Gastroesophageal sphincter (tissue), 4 donors: ENCODE results near the gene RNLS. TPM values are rescaled to one million over a fixed set of nuclear protein-coding genes. Genes with fewer than 3 reads are reported as not detected.

ENCODE experiments used
- ATAC-seq: fragments of 150-250 bp; one replicate; pipeline ENCODE4 v1.9.1; 2016; ENCODE audit warnings: mild to moderate bottlenecking, moderate library complexity
- H3K27ac ChIP-seq, 4 donors: fragments of 200-600 bp; sonication (generic) in 3 of 4; 1 replicate in 3 of 4; 2 replicates in 1 of 4; pipeline ENCODE4 v1.5.1; 2016 to 2019
- H3K27me3 ChIP-seq: fragments of 200-600 bp; sonication (generic); one replicate; pipeline ENCODE4 v1.5.1; 2019
- H3K36me3 ChIP-seq, 2 donors: fragments of 200-600 bp; sonication (generic); one replicate each; pipeline ENCODE4 v1.5.1; 2019; ENCODE audit warnings: control low read depth in 1 of 2
- H3K4me1 ChIP-seq, 3 donors: fragments of 200-600 bp; sonication (generic); 1 replicate in 2 of 3; 2 replicates in 1 of 3; pipeline ENCODE4 v1.5.1; 2016 to 2019; ENCODE audit warnings: control low read depth in 2 of 3
- H3K4me3 ChIP-seq, 2 donors: fragments of 200-600 bp; sonication (generic); one replicate each; pipeline ENCODE4 v1.5.1; 2019; ENCODE audit warnings: mild to moderate bottlenecking in 1 of 2, moderate library complexity in 1 of 2
- H3K9me3 ChIP-seq, 3 donors: fragments of 200-600 bp; sonication (generic); one replicate each; pipeline ENCODE4 v1.5.1; 2017 to 2019; ENCODE audit warnings: control low read depth in 2 of 3
- CTCF ChIP-seq, 4 experiments: fragments of 200-600 bp in 2 of 4; fragments of 450-650 bp in 2 of 4; sonication (generic) in 1 of 4; IDR thresholded peaks; one replicate each; pipeline ENCODE4 v1.5.1; 2017 to 2019; ENCODE audit warnings: antibody characterized with exemption in 4 of 4, mild to moderate bottlenecking in 2 of 4, moderate library complexity in 2 of 4
- EP300 ChIP-seq: sonication (generic); formaldehyde crosslinking; IDR thresholded peaks from one replicate; pipeline ENCODE4 v1.6.1; 2017; ENCODE audit warnings: antibody characterized with exemption, mild to moderate bottlenecking
- POLR2A ChIP-seq, 2 donors: fragments of 450-650 bp; IDR thresholded peaks; one replicate each; pipeline ENCODE4 v1.6.1; 2017; ENCODE audit warnings: antibody characterized with exemption in 2 of 2, mild to moderate bottlenecking in 2 of 2, moderate library complexity in 1 of 2
- POLR2AphosphoS5 ChIP-seq: sonication (generic); formaldehyde crosslinking; IDR thresholded peaks from one replicate; pipeline ENCODE4 v1.6.1; 2017; ENCODE audit warnings: antibody characterized with exemption
- WGBS, 2 donors: methylation state at CpG; one replicate each; pipeline ENCODE4 v1.1.5; 2018; ENCODE audit warnings: low coverage in 1 of 2; 5-methylcytosine and 5-hydroxymethylcytosine counted together
- total RNA-seq, 4 donors: library from RNA; depleted of rRNA; stranded (reverse); fragments of >200 nt; gene quantifications; one replicate each; pipeline ENCODE4 v1.1.0, GENCODE V29; 2016

RNLS gene
- total RNA-seq, 4 donors from 2014 or later = 9.4 to 25.1 (median 15.3) TPM

- H3K9me3 ChIP-seq = no peaks in the 10 kb centered on the region
- TF ChIP-seq POLR2AphosphoS5 = no peak
- no peak for TF ChIP-seq POLR2A (IDR thresholded peaks at IDR 0.05)
- no peak for TF ChIP-seq CTCF (IDR thresholded peaks at IDR 0.05)
- TF ChIP-seq EP300 = no peak
- H3K27me3 ChIP-seq = no peaks in the 10 kb centered on the region
- no peak overlapping the region for H3K4me3 ChIP-seq
- H3K27ac ChIP-seq = no peak overlapping the region
- no peaks in the 10 kb centered on the region for H3K36me3 ChIP-seq
- H3K4me1 ChIP-seq = no peaks in the 10 kb centered on the region
- ATAC-seq = no peak
Observed at GRCh38 chr10:88372881-88373592, 210.1 kb downstream of the RNLS start.

DNA sequence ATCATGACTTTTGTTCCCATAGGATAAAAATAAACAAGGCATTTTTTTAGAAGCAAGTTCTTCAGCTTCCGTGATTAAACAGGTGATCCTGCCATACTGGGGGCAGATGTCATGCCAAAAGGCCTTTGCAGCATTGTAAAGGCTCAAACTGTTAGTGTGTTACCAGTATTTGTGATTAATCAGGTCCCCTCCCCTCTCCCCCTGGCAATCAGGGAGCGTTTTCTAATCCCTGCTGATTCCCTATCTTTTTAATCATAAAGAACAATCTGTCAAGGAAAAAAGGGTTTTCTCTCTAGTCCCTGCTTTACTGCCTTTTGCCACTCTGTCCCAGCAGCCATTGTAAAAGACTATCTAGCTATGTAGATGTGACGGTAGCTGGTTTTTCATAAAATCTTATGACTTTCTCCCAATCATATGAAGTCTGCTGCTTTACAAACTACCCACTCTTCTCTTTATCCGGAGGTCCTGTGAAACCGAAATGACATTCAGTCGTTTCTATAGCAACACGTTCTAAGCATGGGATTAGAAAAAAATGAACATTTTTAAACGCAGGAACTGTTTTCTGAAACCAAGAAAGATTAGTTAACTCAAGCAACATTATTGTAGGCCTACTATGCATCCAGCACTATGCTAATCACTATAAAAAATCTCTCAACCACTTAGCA lies 210.9 kb downstream of the RNLS start:
- 52 to 63% methylated on average over 5 to 8 of the region's 8 CpGs for WGBS, 2 donors
- H3K9me3 ChIP-seq = no peaks in the 10 kb centered on the region
- no peak for TF ChIP-seq CTCF (IDR thresholded peaks at IDR 0.05)
- no peak for TF ChIP-seq EP300
- TF ChIP-seq POLR2AphosphoS5 = no peak
- no peak for TF ChIP-seq POLR2A (IDR thresholded peaks at IDR 0.05)
- no peaks in the 10 kb centered on the region for H3K36me3 ChIP-seq
- H3K27me3 ChIP-seq = no peaks in the 10 kb centered on the region
- no peaks in the 10 kb centered on the region for H3K4me1 ChIP-seq
- H3K27ac ChIP-seq = no peak overlapping the region
- H3K4me3 ChIP-seq = no peak overlapping the region
- ATAC-seq = no peak

DNA sequence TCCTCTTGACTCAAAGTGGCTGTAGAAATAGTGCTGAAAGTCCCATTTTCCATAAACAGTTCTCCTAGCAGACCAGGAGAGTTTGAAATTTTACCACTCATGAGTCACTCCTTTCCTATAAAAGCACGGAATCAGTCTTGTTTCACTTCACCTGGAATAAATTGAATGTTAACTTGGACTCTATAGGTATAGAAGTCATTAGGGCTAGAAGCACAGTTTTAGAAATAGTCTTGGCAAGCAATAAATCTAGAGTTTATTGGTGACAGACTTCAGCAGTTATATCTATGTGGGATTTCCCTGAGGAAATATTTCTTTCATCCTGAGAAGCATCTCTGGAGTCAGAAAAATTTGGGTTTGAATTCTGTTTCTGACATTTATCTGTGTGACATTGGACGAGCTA lies 212.4 kb downstream of the RNLS start:
- no peaks in the 10 kb centered on the region for H3K27me3 ChIP-seq
- no peak for TF ChIP-seq CTCF (IDR thresholded peaks at IDR 0.05)
- TF ChIP-seq EP300 = no peak
- WGBS, 2 donors = 76 to 78% methylated on average over 2 of the region's 2 CpGs
- H3K9me3 ChIP-seq = no peaks in the 10 kb centered on the region
- no peak overlapping the region for H3K27ac ChIP-seq
- H3K4me1 ChIP-seq = no peaks in the 10 kb centered on the region
- no peak overlapping the region for H3K4me3 ChIP-seq
- no peaks in the 10 kb centered on the region for H3K36me3 ChIP-seq
- no peak for ATAC-seq

GRCh38 chr10:88366772-88367171 lies 216.3 kb downstream of the RNLS start:
- Histone ChIP-seq H3K4me1 (no peaks in the 10 kb centered on the region), H3K27me3 (no peaks in the 10 kb centered on the region), H3K36me3 (no peaks in the 10 kb centered on the region), H3K4me3 (no peak overlapping the region), H3K9me3 (no peaks in the 10 kb centered on the region), H3K27ac (no peak overlapping the region)
- no peak for ATAC-seq
- TF ChIP-seq POLR2AphosphoS5 = no peak
- TF ChIP-seq CTCF (IDR thresholded peaks at IDR 0.05) = no peak
- no peak for TF ChIP-seq EP300
- TF ChIP-seq POLR2A (IDR thresholded peaks at IDR 0.05) = no peak
- 93 to 100% methylated on average over 1 to 2 of the region's 2 CpGs for WGBS, 2 donors
